ENCODE measurements around the gene FSD1L.
A peak's percentile ranks its signal among the peaks of the same experiment; 100 is the strongest.
"Not testable (repeated sequence)": the region's sequence is repeated elsewhere in the genome, so short reads cannot be mapped to it uniquely, and the experiment has no call there.

Gene FSD1L

DNA sequence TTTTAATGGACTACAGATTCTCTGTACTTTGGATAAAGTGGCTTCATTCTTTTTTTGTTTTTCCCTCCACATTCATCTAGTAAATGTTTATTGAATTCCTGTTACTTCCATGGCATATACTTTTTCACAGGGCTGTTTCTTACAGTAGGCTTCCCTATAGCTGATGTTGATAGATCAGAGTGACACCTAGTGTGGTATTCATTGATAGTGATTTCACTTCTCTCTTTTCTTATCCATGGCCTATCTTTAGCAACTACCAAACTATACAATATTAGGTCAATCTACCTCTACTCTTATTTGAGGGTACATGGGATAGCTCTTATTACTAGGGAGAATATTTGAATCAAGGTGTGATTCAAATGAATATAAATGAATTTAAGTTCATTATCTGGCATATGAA is 35.8 kb downstream of the FSD1L start:
- DNase-seq (ENCODE audit: low read depth in 2 of 3, low spot score in 2 of 3) = no peak

DNA sequence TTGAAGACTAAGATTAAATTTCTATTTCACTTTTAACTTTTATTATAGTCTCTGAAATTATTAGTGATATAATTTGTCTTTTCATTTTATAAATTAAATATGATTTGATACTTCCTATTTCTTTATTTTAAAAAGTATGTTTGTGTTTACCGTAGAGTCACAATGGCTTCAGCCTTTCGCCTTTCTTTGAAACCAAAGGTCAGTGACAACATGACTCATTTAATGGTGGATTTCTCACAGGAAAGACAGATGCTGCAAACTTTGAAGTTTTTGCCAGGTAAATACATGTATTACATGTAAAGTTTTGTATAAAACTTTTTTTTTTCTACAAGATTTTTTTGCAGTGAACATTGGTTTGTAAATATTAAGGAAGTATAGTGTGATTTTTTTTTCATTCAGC is 36.4 kb downstream of the FSD1L start:
- DNase-seq (ENCODE audit: low read depth in 2 of 3, low spot score in 2 of 3) = no peak

DNA sequence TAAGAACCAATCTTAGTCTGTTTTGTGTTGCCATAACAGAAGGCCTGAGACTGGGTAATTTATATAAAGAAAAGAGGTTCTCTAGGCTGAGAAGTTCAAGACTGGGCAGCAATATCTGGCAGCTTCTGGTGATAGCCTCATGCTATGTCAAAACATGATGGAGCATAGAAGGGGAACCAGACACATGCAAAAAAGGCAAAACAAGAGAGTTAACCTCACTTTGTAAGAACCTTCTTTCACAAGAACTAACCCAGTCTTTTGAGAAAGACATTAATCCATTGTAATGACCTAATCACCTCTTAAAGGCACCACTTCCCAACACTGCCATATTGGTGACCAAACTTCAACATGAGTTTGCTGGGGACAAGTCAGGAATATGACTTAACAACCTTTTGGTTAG is 37.3 kb downstream of the FSD1L start:
- DNase-seq (ENCODE audit: low read depth in 2 of 3, low spot score in 2 of 3) = no peak

DNA sequence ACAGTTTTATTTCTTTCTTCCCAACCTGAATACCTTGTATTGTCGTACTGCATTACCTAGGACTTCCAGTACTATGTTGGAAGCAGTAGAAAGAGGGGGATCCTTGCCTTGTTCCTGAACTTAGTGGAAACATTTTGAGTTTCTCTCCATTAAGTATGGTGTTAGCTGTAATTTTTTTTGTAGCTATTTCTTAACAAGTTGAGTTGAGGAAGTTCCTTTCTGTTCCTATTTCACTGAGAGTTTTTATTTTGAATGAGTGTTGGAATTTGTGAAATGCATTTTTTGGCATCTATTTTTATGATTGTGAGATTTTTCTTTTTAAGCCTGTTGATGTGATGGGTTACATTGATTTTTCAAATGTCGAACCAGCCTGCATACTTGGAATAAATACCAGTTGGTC is 49.0 kb downstream of the FSD1L start:
- DNase-seq (ENCODE audit: low read depth in 2 of 3, low spot score in 2 of 3) = no peak

DNA sequence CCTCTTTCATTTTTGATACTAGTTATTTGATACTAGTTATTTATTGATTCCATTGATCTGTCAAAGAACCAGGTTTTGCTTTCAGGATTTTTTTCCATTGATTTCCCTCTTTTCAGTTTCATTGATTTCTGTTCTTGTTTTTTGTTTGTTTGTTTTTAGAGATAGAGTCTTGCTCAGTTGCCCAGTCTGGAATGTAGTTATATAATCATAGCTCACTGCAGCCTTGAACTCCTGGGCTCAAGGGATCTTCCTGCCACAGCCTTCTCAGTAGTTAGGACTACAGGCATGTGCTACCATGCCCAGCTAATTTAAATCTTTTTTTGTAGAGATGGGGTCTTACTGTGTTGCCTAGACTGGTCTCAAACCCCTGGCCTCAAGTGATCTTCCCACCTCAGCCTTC is 49.9 kb downstream of the FSD1L start:
- no peak for DNase-seq (ENCODE audit: low read depth in 2 of 3, low spot score in 2 of 3)

DNA sequence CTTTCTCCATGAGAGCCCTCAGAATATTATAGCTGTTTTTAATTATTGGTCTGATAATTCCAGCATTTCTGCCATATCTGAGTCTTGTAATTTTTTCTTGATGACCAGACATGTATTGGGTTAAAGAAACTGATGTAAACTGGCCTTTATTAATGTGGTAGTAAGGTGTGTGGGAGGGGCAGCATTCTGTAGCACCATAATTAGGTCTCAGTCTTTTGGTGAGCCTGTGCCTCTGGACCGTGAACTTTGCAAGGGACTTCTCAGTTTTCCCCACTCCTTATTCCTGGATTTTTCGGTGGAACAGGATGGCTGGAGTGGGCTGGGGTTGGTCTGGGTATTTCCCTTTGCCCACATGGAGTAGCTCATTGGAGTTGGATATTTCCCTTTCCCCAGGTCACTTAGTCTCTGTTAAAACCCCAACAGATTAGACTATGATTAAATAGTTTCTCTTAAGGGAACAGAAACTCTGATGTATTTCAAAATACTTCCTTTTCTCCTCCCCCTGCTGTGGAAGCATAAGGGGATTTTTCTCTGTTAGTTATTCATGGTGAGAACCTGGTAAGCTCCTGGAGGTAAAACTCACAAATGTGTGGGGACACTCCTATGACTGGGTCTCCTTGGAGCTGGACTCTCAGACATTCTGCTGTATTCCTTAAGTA is 52.4 kb downstream of the FSD1L start:
- no peak for DNase-seq (ENCODE audit: low read depth in 2 of 3, low spot score in 2 of 3)

DNA sequence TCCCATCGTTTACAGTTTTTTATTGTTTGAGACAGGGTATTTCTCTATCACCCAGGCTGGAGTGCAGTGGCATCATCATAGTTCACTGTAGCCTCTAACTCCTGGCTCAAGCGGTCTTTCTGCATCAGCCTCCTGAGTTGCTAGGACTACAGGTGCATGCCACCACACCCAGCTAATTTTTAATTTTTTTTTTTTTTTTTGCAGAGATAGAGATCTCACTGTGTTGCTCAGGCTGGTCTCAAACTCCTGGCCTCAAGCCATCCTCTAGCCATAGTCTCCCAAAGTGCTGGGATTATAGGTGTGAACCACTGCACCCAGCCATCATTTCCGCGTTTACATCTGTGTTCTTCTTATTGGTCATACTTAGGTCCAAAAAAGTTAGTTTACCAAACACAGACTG is 53.6 kb downstream of the FSD1L start:
- DNase-seq (ENCODE audit: low read depth in 2 of 3, low spot score in 2 of 3) = no peak

DNA sequence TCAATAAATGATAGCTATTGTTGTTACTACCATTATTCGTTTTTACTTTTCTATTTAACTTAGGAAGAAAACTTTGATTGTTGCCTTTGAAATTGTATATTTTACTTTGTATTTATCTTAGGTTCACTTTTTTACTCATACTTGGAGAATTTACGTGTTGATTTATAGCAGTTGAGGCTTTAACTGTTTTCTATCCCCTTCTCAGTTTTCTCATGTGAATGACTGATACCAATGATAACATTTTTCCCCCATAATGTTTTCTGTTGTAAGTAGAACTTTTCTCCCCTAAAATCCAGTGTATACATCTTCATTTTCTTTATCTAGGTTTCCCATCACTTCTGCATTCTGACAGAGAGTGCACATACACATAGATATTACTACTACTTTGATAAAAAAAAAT is 54.4 kb downstream of the FSD1L start:
- DNase-seq (ENCODE audit: low read depth in 2 of 3, low spot score in 2 of 3) = no peak

DNA sequence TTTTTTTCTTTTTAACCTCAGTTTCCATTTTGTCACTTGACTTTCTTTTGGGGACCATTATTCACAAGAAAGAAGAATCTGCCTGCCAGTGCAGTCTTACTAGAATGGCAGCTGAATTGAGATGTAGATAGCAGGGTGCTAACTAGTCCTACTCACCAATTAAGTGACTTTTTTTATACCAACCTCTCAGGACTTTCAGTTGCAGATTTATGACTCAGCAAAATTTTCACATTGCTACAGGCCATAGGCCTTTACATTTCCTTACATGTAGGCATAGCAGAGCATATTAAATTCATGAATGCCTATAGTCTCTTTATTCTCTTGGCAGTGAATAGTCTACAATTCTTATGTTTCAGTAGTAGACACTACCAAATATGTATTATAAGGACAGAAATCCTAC is 56.0 kb downstream of the FSD1L start:
- DNase-seq (ENCODE audit: low read depth in 2 of 3, low spot score in 2 of 3) = no peak

DNA sequence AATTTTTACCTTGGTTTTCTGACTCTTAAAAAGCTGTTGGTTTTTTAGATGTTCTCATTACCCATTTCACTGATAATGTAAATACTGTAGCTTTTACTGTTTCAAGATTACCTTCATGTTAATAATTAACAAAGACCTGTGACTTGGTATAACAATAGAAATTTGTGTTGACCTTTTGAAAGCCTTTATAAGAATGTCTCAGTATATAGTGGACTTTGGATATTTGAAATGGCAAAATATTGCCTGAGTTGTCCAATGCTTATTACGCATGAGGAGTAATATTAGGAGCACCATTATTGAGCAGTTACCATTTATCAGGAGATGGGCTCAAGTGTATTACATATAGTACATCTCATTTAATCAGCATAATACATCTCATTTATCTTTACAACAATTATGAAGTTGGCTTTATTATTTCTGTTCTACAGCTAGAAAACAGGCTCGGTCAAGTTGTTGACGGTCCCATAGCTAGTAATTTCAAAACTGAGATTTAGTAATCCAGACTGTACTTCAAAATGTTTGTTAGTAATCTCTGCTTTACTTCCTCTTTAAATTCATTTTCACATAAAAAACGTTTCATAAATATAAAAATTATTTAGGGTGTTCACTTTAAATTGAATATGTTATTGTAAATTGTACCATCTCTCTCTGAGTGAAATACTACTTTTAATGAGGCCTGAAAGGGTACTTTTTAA is 59.4 kb downstream of the FSD1L start:
- DNase-seq (ENCODE audit: low read depth in 2 of 3, low spot score in 2 of 3) = no peak

DNA sequence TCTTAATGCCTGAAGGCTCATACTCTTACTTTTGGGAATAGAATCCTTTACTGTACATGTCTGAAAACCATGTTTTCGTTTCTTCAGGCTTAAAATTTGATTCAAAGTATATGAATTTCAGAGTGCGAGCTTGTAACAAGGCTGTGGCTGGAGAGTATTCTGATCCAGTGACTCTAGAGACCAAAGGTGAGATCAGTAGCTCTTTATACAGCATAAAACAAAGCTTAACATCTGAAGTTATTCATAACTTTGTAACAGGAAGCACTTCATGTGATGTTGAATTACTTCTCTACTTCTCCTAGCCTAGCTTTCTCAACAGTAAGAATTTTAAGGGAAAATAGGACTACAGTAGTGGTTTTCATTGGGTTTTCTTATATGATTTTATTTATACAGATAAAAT is 60.7 kb downstream of the FSD1L start:
- no peak for DNase-seq (ENCODE audit: low read depth in 2 of 3, low spot score in 2 of 3)

DNA sequence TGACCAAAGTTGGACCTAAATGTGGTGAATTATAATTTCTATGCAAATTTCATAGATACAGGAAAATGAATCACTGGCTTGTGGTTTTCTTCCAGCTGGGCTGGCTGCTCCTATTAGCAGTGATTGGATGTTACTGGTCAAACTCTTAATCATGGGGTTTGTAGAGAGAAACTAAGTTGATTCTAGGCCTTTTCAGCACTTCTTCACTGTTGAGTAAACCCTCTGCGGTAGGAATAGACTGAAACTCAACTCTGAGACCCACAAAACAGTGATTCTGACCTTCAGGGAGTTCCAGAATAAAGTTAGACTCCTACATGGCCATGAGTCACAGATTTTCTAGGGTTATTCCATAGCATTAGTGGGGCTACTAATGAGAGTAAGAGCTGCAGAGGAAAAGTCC is 62.2 kb downstream of the FSD1L start:
- no peak for DNase-seq (ENCODE audit: low read depth in 2 of 3, low spot score in 2 of 3)

DNA sequence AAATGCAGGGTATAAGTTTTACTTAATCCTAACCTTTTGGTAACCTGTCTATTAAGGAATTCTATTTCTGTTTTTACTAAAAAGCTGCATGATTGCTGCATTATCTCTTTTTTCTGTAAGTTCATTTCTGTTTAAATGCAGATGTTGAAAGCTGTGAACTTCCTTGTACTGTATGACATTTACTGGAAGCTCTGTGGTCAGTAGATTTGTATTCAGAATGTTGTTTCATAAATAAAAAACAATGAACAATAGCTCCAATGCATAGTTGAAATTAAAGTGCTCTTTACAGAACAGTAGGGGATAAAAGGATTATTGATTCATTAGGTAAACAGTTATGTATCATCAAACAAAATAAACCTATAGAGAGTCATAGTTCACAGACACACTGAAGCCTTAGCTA is 63.6 kb downstream of the FSD1L start:
- no peak for DNase-seq (ENCODE audit: low read depth in 2 of 3, low spot score in 2 of 3)

DNA sequence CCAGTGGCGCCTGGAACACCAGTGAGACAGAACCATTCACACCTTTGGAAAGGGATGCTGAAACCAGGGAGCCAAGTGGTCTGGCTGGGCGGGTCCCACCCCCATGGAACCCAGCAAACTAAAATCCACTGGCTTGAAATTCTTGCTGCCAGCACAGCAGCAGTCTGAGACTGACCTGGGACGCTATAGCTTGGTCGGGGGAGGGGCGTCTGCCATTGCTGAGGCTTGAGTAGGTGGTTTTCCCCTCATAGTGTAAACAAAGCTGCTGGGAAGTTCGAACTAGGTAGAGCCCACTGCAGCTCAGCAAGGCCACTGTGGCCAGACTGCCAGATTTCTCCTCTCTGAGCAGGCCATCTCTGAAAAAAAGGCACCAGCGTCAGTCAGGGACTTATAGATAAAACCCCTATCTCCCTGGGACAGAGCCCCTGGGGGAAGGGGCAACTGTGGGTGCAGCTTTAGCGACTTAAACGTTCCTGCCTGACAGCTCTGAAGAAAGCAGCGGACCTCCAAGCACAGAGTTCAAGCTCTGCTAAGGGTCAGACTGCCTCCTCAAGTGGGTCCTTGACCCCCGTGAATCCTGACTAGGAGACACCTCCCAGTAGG is 68.1 kb downstream of the FSD1L start:
- no peak for DNase-seq (ENCODE audit: low read depth in 2 of 3, low spot score in 2 of 3)

DNA sequence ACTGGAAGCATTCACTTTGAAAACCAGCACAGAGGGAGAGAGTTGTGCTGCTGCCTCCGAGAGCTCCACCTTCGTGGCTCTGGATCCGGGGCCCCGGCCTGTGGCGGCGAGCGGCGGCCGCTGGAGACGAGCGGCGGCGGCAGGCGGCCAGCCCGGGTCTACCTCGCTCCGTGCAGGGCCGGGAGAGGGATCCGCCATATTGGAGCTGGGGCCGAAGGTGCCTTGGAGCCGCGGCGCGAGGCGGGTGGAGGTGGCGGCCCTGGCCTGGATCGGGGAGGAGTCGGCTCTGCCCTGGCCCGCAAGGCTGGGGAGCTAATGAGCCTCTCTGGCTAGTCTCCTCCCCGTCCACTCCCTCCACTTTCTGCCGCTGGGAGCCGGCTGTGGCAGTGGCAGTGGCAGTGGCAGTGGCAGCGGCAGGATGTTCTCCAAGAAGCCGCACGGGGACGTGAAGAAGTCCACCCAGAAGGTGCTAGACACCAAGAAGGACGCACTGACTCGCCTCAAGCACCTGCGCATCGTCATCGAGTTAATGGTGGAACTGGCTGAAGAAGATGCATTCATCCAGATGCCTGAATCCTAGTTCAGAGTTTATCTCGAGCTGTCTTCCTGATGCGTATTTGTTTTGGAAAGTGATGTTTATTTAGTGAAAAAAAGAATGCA is 72.0 kb downstream of the FSD1L start:
- DNase-seq (ENCODE audit: low read depth in 2 of 3, low spot score in 2 of 3) = peak in 1 of 3 experiments; percentile 1

DNA sequence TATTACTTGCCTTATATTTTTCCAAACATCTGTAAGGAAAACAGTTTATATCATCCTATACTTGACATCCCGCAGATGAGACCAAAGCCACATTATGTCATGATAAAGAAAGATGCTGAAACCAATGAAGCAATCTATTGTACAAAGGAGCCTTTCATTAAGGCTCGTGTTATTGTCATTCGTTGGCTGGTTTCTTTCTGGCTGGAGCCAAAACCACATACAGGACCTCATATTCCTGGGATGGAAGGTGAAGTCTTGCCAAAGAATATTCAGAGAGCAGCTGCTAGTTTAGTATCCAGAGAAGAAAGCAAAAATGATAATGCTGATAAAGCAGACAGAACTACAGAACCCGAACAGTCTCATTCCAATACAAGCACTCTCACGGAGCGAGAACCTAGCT is 73.2 kb downstream of the FSD1L start:
- not testable (repeated sequence) for DNase-seq (ENCODE audit: low read depth in 2 of 3, low spot score in 2 of 3)

DNA sequence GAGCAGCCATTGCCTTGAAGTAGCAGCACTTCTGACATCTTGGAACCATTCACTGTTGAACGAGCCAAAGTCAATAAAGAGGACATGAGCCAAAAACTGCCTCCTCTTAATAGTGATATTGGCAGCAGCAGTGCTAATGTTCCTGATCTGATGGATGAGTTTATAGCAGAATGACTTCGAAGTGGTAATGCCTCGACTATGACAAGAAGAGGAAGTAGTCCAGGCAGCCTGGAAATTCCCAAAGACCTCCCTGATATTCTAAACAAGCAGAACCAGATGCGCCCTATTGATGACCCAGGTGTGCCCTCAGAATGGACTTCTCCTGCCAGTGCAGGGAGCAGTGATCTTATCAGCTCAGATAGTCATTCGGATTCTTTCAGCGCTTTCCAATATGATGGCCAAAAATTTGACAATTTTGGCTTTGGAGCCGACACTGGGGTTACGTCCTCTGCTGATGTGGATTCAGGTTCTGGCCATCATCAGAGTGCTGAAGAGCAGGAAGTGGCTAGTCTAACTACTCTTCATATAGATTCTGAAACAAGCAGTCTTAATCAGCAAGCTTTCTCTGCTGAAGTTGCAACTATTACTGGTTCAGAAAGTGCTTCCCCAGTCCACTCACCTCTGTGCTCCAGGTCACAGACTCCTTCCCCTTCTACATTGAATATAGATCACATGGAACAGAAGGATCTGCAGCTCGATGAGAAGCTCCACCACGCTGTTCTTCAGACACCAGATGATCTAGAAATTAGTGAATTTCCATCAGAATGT is 75.0 kb downstream of the FSD1L start:
- DNase-seq (ENCODE audit: low read depth in 2 of 3, low spot score in 2 of 3) = not testable (repeated sequence)

DNA sequence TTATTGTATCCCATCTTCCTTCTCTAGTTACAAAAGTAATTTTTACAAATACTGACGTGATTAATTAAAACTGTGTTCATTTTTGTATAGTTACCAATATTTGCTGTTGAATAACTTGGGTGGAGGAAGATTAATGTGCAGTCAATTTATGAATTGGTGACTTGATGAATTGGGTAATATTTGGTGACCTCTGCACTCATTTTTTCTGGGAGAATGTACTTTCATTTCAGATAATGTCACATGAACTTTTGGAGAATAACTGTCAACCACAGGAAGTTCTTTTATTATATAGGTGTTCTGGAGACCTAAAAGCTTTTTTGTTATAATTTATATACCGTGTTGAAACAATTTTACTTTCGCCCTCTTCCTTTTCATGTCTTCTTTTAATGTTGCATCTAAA is 83.7 kb downstream of the FSD1L start:
- no peak for DNase-seq (ENCODE audit: low read depth in 2 of 3, low spot score in 2 of 3)

DNA sequence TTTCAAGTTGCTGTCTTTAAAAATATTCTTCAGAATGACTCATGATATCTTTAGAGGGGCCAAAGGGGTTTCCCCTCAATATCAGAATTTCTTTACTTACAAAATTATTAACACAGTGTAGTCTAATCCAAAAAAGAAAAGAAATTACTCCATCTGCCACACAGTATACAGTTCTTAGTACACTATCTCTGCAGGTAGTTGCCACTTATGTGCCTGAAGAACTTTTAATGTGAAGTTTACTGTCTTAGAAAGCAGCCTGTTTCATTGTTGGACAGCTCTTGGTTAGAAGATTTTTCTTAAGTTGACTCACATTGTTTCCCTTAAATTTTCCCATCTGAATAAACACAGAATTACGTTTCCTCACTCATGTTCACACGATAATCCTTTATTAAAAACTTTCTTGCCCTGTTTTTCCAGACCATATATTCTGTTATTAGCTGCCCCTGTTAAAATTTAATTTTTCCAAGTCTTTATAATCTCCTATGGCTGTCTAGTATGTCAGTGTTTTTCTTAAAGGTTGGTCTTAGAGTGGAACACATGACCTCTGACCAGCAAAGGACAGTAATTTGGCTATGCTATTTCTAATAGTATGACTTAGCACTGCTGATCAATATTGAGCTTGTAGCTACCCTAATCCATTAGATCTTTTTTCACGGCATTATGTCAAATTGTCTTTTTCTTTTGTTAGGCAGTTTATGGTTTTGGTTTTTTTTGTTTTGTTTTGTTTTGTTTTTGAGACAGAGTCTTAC is 88.3 kb downstream of the FSD1L start:
- no peak for DNase-seq (ENCODE audit: low read depth in 2 of 3, low spot score in 2 of 3)

DNA sequence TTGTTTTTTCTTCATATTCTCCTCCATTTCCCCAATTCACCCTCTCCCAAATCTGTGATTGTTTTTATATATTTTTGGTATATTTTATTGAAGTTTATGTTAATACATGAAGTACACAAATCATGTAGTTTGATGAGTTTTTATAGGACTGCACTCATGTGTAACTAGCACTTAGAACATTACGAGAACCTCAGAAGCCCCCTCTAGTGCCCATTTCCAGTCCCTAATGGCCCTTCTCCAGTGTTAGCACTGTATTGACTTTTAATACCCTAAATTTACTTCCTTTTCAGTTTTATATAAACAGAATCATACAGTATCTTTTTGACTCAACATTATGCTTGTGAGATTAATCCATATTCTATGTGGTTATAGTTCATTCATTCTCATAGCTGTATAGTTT is 91.6 kb downstream of the FSD1L start:
- DNase-seq (ENCODE audit: low read depth in 2 of 3, low spot score in 2 of 3) = no peak

DNA sequence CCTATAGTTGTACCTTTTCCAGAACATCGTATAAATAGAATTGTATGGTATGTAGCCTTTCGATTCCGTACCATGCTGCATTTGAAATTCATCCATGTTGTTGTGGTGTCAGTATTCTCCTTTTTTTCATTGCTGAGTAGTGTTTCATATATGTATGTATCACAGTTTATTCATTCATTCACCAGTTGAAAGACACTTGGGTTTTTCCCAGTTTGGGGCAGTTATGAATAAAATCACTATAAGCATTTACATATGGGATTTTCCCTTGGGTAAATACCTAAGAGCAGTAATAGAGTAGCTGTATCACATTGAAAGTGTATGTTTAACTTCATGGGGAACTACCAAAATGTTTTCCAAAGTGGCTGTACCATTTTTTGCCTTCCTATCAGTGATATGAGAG is 94.0 kb downstream of the FSD1L start:
- DNase-seq (ENCODE audit: low read depth in 2 of 3, low spot score in 2 of 3) = no peak

Measured in activated CD8-positive, alpha-beta memory T cell treated with anti-CD3 and anti-CD28 coated beads for 48 hours (primary cell).